NCI-H2227 treated with DMSO at 0.1 percent for 48 hours (cell line): ENCODE data around the gene GSTT2.
"Not testable (repeated sequence)": the region's sequence is repeated elsewhere in the genome, so short reads cannot be mapped to it uniquely, and the experiment has no call there.

ENCODE experiments used
- DNase-seq: peaks from one replicate; lab custom pipeline; 2025; lab: John Stamatoyannopoulos, UW

The GSTT2 gene

GRCh38 chr22:23979557-23980240 lies at the start of gene GSTT2:
GSTT2 (plus strand) TSS chr22:23980134.
- DNase-seq, result not testable (repeated sequence)

- no peak for DNase-seq
Measured at GRCh38 chr22:23938328-23939016, 41.5 kb upstream of the GSTT2 start.

- no peak for DNase-seq
Measured at GRCh38 chr22:23939017-23939357, 40.9 kb upstream of the GSTT2 start.

GRCh38 chr22:23940166-23940565 lies 39.8 kb upstream of the GSTT2 start:
- DNase-seq, result not testable (repeated sequence)

- not testable (repeated sequence) for DNase-seq
Measured at GRCh38 chr22:23947391-23947790, 32.5 kb upstream of the GSTT2 start.

GRCh38 chr22:23949764-23950163 lies 30.2 kb upstream of the GSTT2 start:
- DNase-seq, result not testable (repeated sequence)

- DNase-seq, result not testable (repeated sequence)
Measured at GRCh38 chr22:23951383-23951782, 28.6 kb upstream of the GSTT2 start.

GRCh38 chr22:23952794-23953405 lies 27.0 kb upstream of the GSTT2 start:
- not testable (repeated sequence) for DNase-seq

GRCh38 chr22:23953485-23953884 lies 26.4 kb upstream of the GSTT2 start:
- DNase-seq, result not testable (repeated sequence)

- not testable (repeated sequence) for DNase-seq
Measured at GRCh38 chr22:23954193-23954990, 25.5 kb upstream of the GSTT2 start.

- DNase-seq, result not testable (repeated sequence)
Measured at GRCh38 chr22:23954991-23955305, 25.0 kb upstream of the GSTT2 start.

GRCh38 chr22:23955886-23956285 lies 24.0 kb upstream of the GSTT2 start:
- not testable (repeated sequence) for DNase-seq

- DNase-seq, result peak; percentile 10
Measured at GRCh38 chr22:23956301-23956900, 23.5 kb upstream of the GSTT2 start.

GRCh38 chr22:23961084-23961771 lies 18.7 kb upstream of the GSTT2 start, which contains the start of gene GSTT2B:
GSTT2B (minus strand) TSS chr22:23961195; CDS start chr22:23961131, 64 bp downstream.
- not testable (repeated sequence) for DNase-seq

- DNase-seq, result not testable (repeated sequence)
Measured at GRCh38 chr22:23966094-23966493, 13.8 kb upstream of the GSTT2 start.

- DNase-seq, result not testable (repeated sequence)
Measured at GRCh38 chr22:23966568-23966967, 13.4 kb upstream of the GSTT2 start, which contains the start of gene DDTL. DDTL (plus strand) TSS chr22:23966888; CDS start chr22:23966915, 27 bp downstream.

- no peak for DNase-seq
Measured at GRCh38 chr22:23969071-23969470, 10.9 kb upstream of the GSTT2 start.

- no peak for DNase-seq
Measured at GRCh38 chr22:23970201-23970641, 9.7 kb upstream of the GSTT2 start.

- no peak for DNase-seq
Measured at GRCh38 chr22:23970816-23971486, 9.0 kb upstream of the GSTT2 start.

- not testable (repeated sequence) for DNase-seq
Measured at GRCh38 chr22:23971927-23972326, 8.0 kb upstream of the GSTT2 start.
